Left lung (tissue), 10 donors: ENCODE results near the gene RFX4. TPM values are rescaled to one million over a fixed set of nuclear protein-coding genes. Genes with fewer than 3 reads are reported as not detected.

ENCODE experiments used
- ATAC-seq: fragments of 200-7000 bp; cut with Tn5 transposase; one replicate; pipeline ENCODE4 v1.9.1; 2020; ENCODE audit warnings: moderate library complexity
- DNase-seq, 4 donors: peaks; one replicate each; pipeline ENCODE4 v3.0.0-alpha.2; 2013 to 2020
- H3K27ac ChIP-seq, 2 donors: fragments of 200-600 bp; sonication (generic) in 1 of 2; one replicate each; pipeline versions ENCODE4 v1.5.0 to v1.8.0; 2020 to 2021
- H3K27me3 ChIP-seq, 2 donors: fragments of 200-600 bp; sonication (generic) in 1 of 2; one replicate each; pipeline versions ENCODE4 v1.5.0 to v1.8.0; 2020 to 2021
- H3K36me3 ChIP-seq, 2 donors: fragments of 200-600 bp; sonication (generic) in 1 of 2; one replicate each; pipeline versions ENCODE4 v1.5.0 to v1.8.0; 2020 to 2021
- H3K4me1 ChIP-seq, 2 donors: fragments of 200-600 bp; one replicate each; pipeline ENCODE4 v1.8.0; 2021
- H3K4me3 ChIP-seq, 2 donors: fragments of 200-600 bp; sonication (generic) in 1 of 2; one replicate each; pipeline versions ENCODE4 v1.5.0 to v1.8.0; 2020 to 2021; ENCODE audit warnings: mild to moderate bottlenecking in 1 of 2
- H3K9me3 ChIP-seq, 2 donors: fragments of 200-600 bp; sonication (generic) in 1 of 2; one replicate each; pipeline versions ENCODE4 v1.5.0 to v1.8.0; 2020 to 2021
- intact Hi-C, 2 donors: fragments of 100-400 bp; cut with DNase I; formaldehyde crosslinking; loops; one replicate each; pipeline versions ENCODE4 v1.11.2 to v1.14.2; 2022
- polyA plus RNA-seq, 6 donors: library from polyadenylated mRNA; unstranded; fragments of 120-200 nt; gene quantifications; one replicate each; pipeline ENCODE4 v1.2.1, GENCODE V29; 2013; ENCODE audit not compliant: insufficient read length in 6 of 6
- total RNA-seq, 2 donors: library from RNA; stranded (reverse); fragmentation: NEBNext Ultra II Directional; extraction: Animal tissue kit (Norgen Biotek cat#: 25700); gene quantifications; one replicate each; pipeline ENCODE4 v1.2.1, GENCODE V29; 2021
- TF ChIP-seq, protein P1 (sequence below), 2 donors: fragments of 200-600 bp; sonication (generic) in 1 of 2; IDR thresholded peaks; one replicate each; pipeline versions ENCODE4 v1.5.0 to v1.8.0; 2021; ENCODE audit warnings: antibody characterized with exemption in 2 of 2
- donor health status: DM: no; HTN: yes; CAD: no.
- donor health status: DM: no; HTN: no; CAD: no.

RFX4 gene
- total and polyA plus RNA-seq, 8 donors, result 0.09 TPM; not detected in 7

DNA sequence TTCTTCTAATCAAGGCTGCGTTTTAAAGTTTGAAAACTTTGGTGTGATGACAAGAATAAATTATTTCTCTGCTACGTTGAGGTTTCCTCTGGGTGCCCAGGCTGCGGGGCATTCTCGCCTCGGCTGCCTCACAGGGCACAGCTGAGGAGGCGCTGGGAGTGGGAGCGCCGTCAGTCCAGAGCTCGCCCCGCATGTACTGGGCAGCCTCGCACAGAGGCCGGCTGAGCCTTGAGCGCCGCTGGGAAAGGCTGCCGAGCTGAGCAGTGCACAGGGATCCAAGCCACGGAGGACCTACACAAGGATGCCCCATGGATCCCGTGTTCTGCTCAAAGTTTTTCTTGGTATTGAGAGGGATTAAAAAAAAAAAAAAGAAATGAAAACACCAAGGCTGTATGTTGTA lies 11.6 kb downstream of the RFX4 start:
- no peak overlapping the region for H3K4me3 ChIP-seq
- DNase-seq (peak in 1 of 4 donors; percentile 66), ATAC-seq (no peak)
- peaks cover 42 to 81% of the 10 kb centered on the region in 2 donors for H3K27me3 ChIP-seq
- no peak overlapping the region for H3K27ac ChIP-seq
- TF ChIP-seq, protein P1, sequence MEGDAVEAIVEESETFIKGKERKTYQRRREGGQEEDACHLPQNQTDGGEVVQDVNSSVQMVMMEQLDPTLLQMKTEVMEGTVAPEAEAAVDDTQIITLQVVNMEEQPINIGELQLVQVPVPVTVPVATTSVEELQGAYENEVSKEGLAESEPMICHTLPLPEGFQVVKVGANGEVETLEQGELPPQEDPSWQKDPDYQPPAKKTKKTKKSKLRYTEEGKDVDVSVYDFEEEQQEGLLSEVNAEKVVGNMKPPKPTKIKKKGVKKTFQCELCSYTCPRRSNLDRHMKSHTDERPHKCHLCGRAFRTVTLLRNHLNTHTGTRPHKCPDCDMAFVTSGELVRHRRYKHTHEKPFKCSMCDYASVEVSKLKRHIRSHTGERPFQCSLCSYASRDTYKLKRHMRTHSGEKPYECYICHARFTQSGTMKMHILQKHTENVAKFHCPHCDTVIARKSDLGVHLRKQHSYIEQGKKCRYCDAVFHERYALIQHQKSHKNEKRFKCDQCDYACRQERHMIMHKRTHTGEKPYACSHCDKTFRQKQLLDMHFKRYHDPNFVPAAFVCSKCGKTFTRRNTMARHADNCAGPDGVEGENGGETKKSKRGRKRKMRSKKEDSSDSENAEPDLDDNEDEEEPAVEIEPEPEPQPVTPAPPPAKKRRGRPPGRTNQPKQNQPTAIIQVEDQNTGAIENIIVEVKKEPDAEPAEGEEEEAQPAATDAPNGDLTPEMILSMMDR (IDR thresholded peaks at IDR 0.05), result no peak
- intact Hi-C loops, result no loop called here
- H3K36me3 ChIP-seq, result no peaks in the 10 kb centered on the region
- no peaks in the 10 kb centered on the region for H3K4me1 ChIP-seq
- H3K9me3 ChIP-seq, result no peaks in the 10 kb centered on the region

DNA sequence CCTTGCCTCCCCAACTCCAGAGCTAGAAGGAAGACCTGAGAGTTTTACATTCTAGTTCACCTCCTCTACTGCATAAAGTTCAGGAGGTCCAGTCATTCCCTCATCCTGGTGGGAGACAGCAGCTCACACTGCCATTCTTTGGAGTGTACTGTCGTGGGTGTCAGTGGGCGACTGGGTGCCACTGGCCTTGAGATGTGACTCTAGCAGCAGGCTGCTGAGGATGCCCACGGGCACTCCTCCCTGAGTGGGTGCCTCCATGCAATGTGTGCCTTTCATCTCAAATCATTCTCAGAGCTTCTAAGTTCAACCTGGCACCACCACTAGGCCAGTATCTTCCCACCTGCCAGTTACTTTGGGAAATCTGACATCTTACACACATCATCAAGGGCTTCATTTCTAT lies 12.5 kb downstream of the RFX4 start:
- H3K27ac ChIP-seq, result no peak overlapping the region
- ATAC-seq (no peak), DNase-seq (no peak)
- no peaks in the 10 kb centered on the region for H3K9me3 ChIP-seq
- no peaks in the 10 kb centered on the region for H3K4me1 ChIP-seq
- intact Hi-C loops, result no loop called here
- no peak overlapping the region for H3K4me3 ChIP-seq
- no peaks in the 10 kb centered on the region for H3K36me3 ChIP-seq
- H3K27me3 ChIP-seq, result peaks cover 33 to 72% of the 10 kb centered on the region in 2 donors
- TF ChIP-seq, protein P1 (IDR thresholded peaks at IDR 0.05), result no peak

DNA sequence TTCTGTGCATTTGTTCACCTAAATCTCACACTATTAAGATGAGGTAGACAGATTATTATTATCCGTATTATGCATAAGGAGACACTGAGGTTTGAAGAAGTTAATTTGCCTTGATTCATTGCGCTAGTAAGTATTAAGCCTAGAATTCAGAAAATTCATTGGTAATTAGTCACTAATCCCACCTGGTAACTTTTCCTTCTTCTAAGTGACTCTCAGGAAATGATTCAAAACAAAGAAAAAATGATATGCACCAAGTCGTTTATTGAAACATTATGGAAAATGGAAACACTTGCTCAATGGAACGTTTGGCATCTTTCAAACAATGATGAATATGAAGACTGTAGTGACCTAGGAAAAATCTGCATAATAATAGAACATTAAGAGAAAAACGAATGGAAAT lies 15.2 kb downstream of the RFX4 start:
- TF ChIP-seq, protein P1 (IDR thresholded peaks at IDR 0.05), result no peak
- ATAC-seq (no peak), DNase-seq (no peak)
- Histone ChIP-seq H3K4me3 (no peak overlapping the region), H3K9me3 (no peaks in the 10 kb centered on the region), H3K27ac (no peak overlapping the region), H3K36me3 (no peaks in the 10 kb centered on the region), H3K4me1 (no peaks in the 10 kb centered on the region), H3K27me3 (peaks cover 15 to 54% of the 10 kb centered on the region in 2 donors)
- intact Hi-C loops, result no loop called here

DNA sequence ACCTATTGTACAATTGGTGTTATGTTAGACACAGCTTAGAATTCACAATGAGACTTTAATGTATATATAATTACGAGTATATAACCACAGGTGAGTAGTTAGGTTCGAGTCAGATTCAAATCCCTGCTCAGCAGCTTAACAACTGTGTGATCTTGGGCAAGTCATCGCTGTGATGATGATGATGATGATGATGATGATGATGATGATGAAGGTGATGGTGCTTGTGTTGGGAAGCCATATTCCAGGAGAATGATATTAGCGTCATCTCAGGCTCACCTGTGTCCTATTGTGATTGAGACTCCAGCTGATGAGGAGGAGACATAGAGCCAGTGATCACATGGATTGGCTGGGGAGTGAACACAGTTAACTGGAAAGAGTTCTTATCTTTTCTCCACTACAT lies 16.5 kb downstream of the RFX4 start:
- H3K4me1 ChIP-seq, result no peaks in the 10 kb centered on the region
- no peak overlapping the region for H3K27ac ChIP-seq
- DNase-seq, result no peak
- no peaks in the 10 kb centered on the region for H3K36me3 ChIP-seq
- H3K4me3 ChIP-seq, result no peak overlapping the region
- TF ChIP-seq, protein P1 (IDR thresholded peaks at IDR 0.05), result no peak
- H3K9me3 ChIP-seq, result no peaks in the 10 kb centered on the region
- intact Hi-C loops, result no loop called here
- ATAC-seq, result no peak
- peaks cover 2 to 41% of the 10 kb centered on the region in 2 donors for H3K27me3 ChIP-seq

DNA sequence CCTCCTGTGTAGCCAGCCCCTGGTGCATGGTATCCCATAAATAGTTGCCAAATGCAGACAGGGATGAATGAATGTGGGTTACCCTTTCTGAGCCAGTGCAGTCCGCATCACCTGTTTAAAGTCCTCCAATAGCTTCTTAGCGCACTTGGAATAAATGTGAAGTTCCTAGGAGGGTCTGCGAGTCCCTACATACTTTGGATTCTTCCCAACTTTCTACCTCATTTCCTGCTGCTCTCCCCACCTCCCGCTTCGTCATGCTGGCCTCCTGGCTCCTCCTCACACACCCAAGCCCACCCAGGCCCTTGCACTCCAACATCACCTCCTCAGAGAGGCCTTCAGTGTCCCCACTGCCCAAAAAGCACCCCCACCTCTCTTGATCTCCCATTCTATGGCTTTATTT lies 17.7 kb downstream of the RFX4 start:
- TF ChIP-seq, protein P1 (IDR thresholded peaks at IDR 0.05), result no peak
- ATAC-seq, result no peak
- Histone ChIP-seq H3K27ac (no peak overlapping the region), H3K36me3 (no peaks in the 10 kb centered on the region), H3K9me3 (no peaks in the 10 kb centered on the region), H3K4me1 (no peaks in the 10 kb centered on the region), H3K4me3 (no peak overlapping the region), H3K27me3 (peaks cover 0 to 29% of the 10 kb centered on the region in 2 donors)
- intact Hi-C loops, result no loop called here
- no peak for DNase-seq
